Measurements from ENCODE around the gene ESRRA.

ESRRA gene

DNA sequence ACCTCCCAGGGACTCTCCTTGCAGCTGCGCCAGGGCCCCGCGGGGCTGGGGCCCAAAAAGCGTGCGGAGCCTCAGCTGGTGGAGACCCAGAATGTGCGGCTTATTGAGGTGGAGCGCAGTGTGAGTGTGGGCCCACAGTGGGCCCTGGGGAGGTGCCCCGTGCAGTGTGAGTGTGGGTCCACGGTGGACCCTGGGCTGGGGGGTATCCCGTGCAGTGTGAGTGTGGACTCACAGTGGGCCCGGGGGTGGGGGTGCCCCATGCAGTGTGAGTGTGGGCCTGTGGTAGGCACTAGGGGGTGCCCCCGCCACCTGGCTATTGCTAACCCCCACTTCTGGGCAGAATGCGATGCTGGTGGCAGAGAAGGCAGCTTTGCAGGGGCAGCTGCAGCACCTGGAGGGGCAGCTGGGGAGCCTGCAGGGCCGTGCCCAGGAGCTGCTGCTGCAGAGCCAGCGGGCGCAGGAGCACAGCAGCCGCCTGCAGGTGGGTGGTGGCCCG, 45.9 kb downstream of the ESRRA start:
- no peak for DNase-seq (ENCODE audit: low read depth)
- no peak overlapping the region for H3K4me3 ChIP-seq (ENCODE audit: low read depth, low read length)
- no peak for TF ChIP-seq CTCF (IDR thresholded peaks at IDR 0.05; ENCODE audit: control insufficient read depth, extremely low read depth, insufficient read depth)

DNA sequence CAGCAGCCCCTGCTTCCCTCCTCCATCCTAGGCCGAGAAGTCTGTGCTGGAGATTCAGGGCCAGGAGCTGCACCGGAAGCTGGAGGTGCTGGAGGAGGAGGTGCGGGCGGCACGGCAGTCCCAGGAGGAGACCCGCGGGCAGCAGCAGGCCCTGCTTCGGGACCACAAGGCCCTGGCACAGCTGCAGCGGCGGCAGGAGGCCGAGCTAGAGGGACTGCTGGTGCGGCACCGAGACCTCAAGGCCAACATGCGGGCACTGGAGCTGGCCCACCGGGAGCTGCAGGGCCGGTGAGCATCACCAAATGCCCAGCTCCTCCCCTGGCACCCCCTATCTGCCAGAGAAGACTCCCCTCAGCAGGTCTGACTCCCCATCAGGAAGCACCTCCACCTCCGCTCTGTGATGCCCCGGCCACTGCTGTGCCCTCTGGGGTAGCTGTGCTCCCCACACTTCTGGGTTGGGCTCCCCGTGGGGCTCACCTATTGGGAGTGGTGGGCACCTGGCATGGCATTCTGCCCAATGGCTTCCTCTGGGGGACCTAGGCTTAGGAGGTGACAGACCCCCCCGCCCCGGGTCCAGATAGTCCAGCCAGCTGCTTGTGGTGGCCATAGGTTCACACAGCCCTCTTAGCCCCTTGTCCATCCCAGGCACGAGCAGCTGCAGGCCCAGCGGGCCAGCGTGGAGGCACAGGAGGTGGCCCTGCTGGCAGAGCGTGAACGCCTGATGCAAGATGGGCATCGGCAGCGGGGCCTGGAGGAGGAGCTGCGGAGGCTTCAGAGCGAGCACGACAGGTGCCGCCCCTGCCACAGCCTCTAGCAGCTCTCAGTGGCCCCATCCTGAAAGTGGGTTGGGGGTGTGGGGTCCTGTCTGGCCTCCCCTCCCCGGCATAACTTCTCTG, 47.0 kb downstream of the ESRRA start:
- DNase-seq (ENCODE audit: low read depth) = no peak
- H3K4me3 ChIP-seq (ENCODE audit: low read depth, low read length) = no peak overlapping the region
- no peak for TF ChIP-seq CTCF (IDR thresholded peaks at IDR 0.05; ENCODE audit: control insufficient read depth, extremely low read depth, insufficient read depth)

- no peak for TF ChIP-seq CTCF (IDR thresholded peaks at IDR 0.05; ENCODE audit: control insufficient read depth, extremely low read depth, insufficient read depth)
- DNase-seq (ENCODE audit: low read depth) = no peak
- no peak overlapping the region for H3K4me3 ChIP-seq (ENCODE audit: low read depth, low read length)
Measured at GRCh38 chr11:64352995-64353714, 47.8 kb downstream of the ESRRA start.

DNA sequence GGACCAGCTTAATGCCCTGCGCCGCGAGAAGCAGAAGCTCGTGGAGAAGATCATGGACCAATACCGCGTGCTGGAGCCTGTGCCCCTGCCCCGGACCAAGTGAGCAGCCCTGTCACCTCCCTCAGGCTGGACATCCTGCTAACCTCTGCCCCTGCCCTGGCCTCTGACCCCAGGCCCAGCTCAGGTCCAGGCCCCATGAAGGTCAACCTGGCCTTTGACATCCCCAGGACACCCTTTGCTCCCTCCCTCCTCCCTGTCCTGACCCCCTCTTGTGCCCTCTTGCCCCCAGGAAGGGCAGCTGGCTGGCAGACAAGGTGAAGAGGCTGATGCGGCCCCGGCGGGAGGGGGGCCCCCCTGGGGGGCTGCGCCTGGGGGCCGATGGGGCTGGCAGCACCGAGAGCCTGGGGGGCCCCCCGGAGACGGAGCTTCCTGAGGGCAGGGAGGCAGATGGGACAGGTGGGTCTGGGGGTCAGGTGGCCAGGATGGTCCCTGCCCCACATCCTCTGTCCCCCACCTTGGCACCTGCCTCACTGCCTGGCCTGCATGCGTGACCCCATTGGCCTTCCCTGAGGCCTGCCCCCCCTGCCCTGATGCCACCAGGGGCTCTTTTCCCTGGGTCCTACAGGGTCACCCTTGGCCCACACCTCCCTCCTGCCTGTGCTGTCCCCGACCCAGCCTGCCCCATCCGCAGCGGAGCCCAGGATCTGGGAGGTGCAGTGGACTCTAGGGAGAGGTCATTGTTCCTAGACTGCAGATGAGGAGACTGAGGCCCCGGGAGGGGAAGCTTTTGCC, 48.6 kb downstream of the ESRRA start:
- no peak for DNase-seq (ENCODE audit: low read depth)
- TF ChIP-seq CTCF (IDR thresholded peaks at IDR 0.05; ENCODE audit: control insufficient read depth, extremely low read depth, insufficient read depth) = no peak

GRCh38 chr11:64355078-64355940, 50.0 kb downstream of the ESRRA start:
- TF ChIP-seq CTCF (IDR thresholded peaks at IDR 0.05; ENCODE audit: control insufficient read depth, extremely low read depth, insufficient read depth) = peak; percentile 86
- DNase-seq (ENCODE audit: low read depth) = no peak
- H3K4me3 ChIP-seq (ENCODE audit: low read depth, low read length) = peak overlapping the region; percentile 43

More for the DNA sequence above, 48.6 kb downstream of the ESRRA start:
- H3K4me3 ChIP-seq (ENCODE audit: low read depth, low read length) = no peak overlapping the region

All from LNCaP clone FGC (cell line).